HEK293 (cell line): ENCODE data around the gene KPNA6.
A peak's percentile ranks its signal among the peaks of the same experiment; 100 is the strongest.

Experiments
- EGR2 ChIP-seq: fragments of 450-650 bp; formaldehyde crosslinking; IDR thresholded peaks from 2 replicates; pipeline ENCODE4 v1.5.1; 2016; ENCODE audit warnings: low read depth, missing biosample characterization, missing genetic modification characterization
- ELK4 ChIP-seq: IDR thresholded peaks from 2 replicates; pipeline ENCODE4 v1.6.1; 2011; ENCODE audit warnings: mild to moderate bottlenecking, low read depth, low read length, borderline replicate concordance
- FEZF1 ChIP-seq: fragments of 450-650 bp; formaldehyde crosslinking; IDR thresholded peaks from 2 replicates; pipeline ENCODE4 v1.5.1; 2016; ENCODE audit warnings: missing biosample characterization, missing genetic modification characterization
- GLI2 ChIP-seq: fragments of 450-650 bp; formaldehyde crosslinking; IDR thresholded peaks from 2 replicates; pipeline ENCODE4; 2017; ENCODE audit warnings: missing biosample characterization, missing genetic modification characterization, low read depth, borderline replicate concordance
- GLIS2 ChIP-seq: fragments of 450-650 bp; formaldehyde crosslinking; IDR thresholded peaks from 2 replicates; pipeline ENCODE4 v1.5.1; 2016; ENCODE audit warnings: missing biosample characterization, missing genetic modification characterization
- HOXC10 ChIP-seq: sonication (generic); formaldehyde crosslinking; IDR thresholded peaks from 2 replicates; pipeline ENCODE4 v1.8.1; 2023; ENCODE audit warnings: mild to moderate bottlenecking, missing genetic modification reagents
- KLF16 ChIP-seq: fragments of 450-650 bp; formaldehyde crosslinking; IDR thresholded peaks from 2 replicates; pipeline ENCODE4 v1.5.1; 2017; ENCODE audit warnings: missing biosample characterization, missing genetic modification characterization
- KLF8 ChIP-seq: fragments of 450-650 bp; formaldehyde crosslinking; IDR thresholded peaks from 2 replicates; pipeline ENCODE4 v1.5.1; 2016; ENCODE audit warnings: missing biosample characterization, missing genetic modification characterization
- MYNN ChIP-seq: fragments of 450-650 bp; formaldehyde crosslinking; IDR thresholded peaks from 2 replicates; pipeline ENCODE4 v1.5.1; 2016; ENCODE audit warnings: missing biosample characterization, missing genetic modification characterization, borderline replicate concordance
- OSR2 ChIP-seq: fragments of 450-650 bp; formaldehyde crosslinking; IDR thresholded peaks from 2 replicates; pipeline ENCODE4 v1.5.1; 2016; ENCODE audit warnings: missing biosample characterization, missing genetic modification characterization
- SETDB1 ChIP-seq: IDR thresholded peaks from one replicate; pipeline ENCODE4 v1.6.1; 2017; ENCODE audit warnings: mild to moderate bottlenecking, low read length, moderate library complexity, mixed read lengths; ENCODE audit not compliant: insufficient read length
- SP7 ChIP-seq: fragments of 450-650 bp; formaldehyde crosslinking; IDR thresholded peaks from 2 replicates; pipeline ENCODE4 v1.5.1; 2016; ENCODE audit warnings: missing biosample characterization, missing genetic modification characterization
- YY2 ChIP-seq: fragments of 450-650 bp; formaldehyde crosslinking; IDR thresholded peaks from 2 replicates; pipeline ENCODE4 v1.5.1; 2016; ENCODE audit warnings: missing biosample characterization, missing genetic modification characterization
- ZBTB17 ChIP-seq: fragments of 450-650 bp; formaldehyde crosslinking; IDR thresholded peaks from 2 replicates; pipeline ENCODE4 v1.5.1; 2016; ENCODE audit warnings: missing biosample characterization, missing genetic modification characterization
- ZBTB20 ChIP-seq: fragments of 450-650 bp; formaldehyde crosslinking; IDR thresholded peaks from 2 replicates; pipeline ENCODE4 v1.5.1; 2016; ENCODE audit warnings: missing biosample characterization, missing genetic modification characterization
- ZBTB6 ChIP-seq: fragments of 450-650 bp; formaldehyde crosslinking; IDR thresholded peaks from 2 replicates; pipeline ENCODE4 v1.5.1; 2017; ENCODE audit warnings: missing biosample characterization, missing genetic modification characterization
- ZNF133 ChIP-seq: fragments of 450-650 bp; formaldehyde crosslinking; IDR thresholded peaks from 2 replicates; pipeline ENCODE4 v1.5.1; 2016; ENCODE audit warnings: missing biosample characterization, missing genetic modification characterization
- ZNF146 ChIP-seq: fragments of 450-650 bp; formaldehyde crosslinking; IDR thresholded peaks from 2 replicates; pipeline ENCODE4 v1.5.1; 2016; ENCODE audit warnings: missing biosample characterization, missing genetic modification characterization
- ZNF157 ChIP-seq: fragments of 450-650 bp; formaldehyde crosslinking; IDR thresholded peaks from 2 replicates; pipeline ENCODE4 v1.5.1; 2016; ENCODE audit warnings: missing biosample characterization, missing genetic modification characterization
- ZNF19 ChIP-seq: fragments of 450-650 bp; formaldehyde crosslinking; IDR thresholded peaks from 2 replicates; pipeline ENCODE4; 2016; ENCODE audit warnings: missing biosample characterization, missing genetic modification characterization, low read depth
- ZNF2 ChIP-seq: fragments of 450-650 bp; formaldehyde crosslinking; IDR thresholded peaks from 2 replicates; pipeline ENCODE4 v1.5.1; 2016; ENCODE audit warnings: missing biosample characterization, missing genetic modification characterization
- ZNF354C ChIP-seq: fragments of 450-650 bp; formaldehyde crosslinking; IDR thresholded peaks from 2 replicates; pipeline ENCODE4 v1.5.1; 2016; ENCODE audit warnings: missing biosample characterization, missing genetic modification characterization, low read depth, borderline replicate concordance
- ZNF561 ChIP-seq: fragments of 450-650 bp; IDR thresholded peaks from 2 replicates; pipeline ENCODE4 v1.5.1; 2018; ENCODE audit warnings: missing biosample characterization, missing genetic modification characterization, borderline replicate concordance
- ZNF621 ChIP-seq: fragments of 450-650 bp; formaldehyde crosslinking; IDR thresholded peaks from 2 replicates; pipeline ENCODE4 v1.5.1; 2017; ENCODE audit warnings: missing biosample characterization, missing genetic modification characterization
- ZNF76 ChIP-seq: fragments of 450-650 bp; formaldehyde crosslinking; IDR thresholded peaks from 2 replicates; pipeline ENCODE4; 2016; ENCODE audit warnings: low read depth, missing biosample characterization, missing genetic modification characterization, borderline replicate concordance
- TF ChIP-seq, protein P1 (sequence below): fragments of 450-650 bp; formaldehyde crosslinking; IDR thresholded peaks from 2 replicates; pipeline ENCODE4 v1.5.1; 2016; ENCODE audit warnings: missing biosample characterization, missing genetic modification characterization
- TF ChIP-seq, protein P2 (sequence below): fragments of 450-650 bp; formaldehyde crosslinking; IDR thresholded peaks from 2 replicates; pipeline ENCODE4 v1.5.1; 2016; ENCODE audit warnings: missing biosample characterization, missing genetic modification characterization
- TF ChIP-seq, protein P3 (sequence below): fragments of 450-650 bp; formaldehyde crosslinking; IDR thresholded peaks from 2 replicates; pipeline ENCODE4 v1.5.1; 2016; ENCODE audit warnings: missing biosample characterization, missing genetic modification characterization
- TF ChIP-seq, protein P4 (sequence below): fragments of 450-650 bp; formaldehyde crosslinking; IDR thresholded peaks from 2 replicates; pipeline ENCODE4 v1.5.1; 2016; ENCODE audit warnings: missing biosample characterization, missing genetic modification characterization, low read depth

KPNA6 gene

GRCh38 chr1:32221980-32222755 lies 114.3 kb downstream of the KPNA6 start, which contains the start of the genes EIF3I and TMEM234 (continued):
- TF ChIP-seq KLF8 (peak; percentile 95; the same call in 1 of the 2 replicates), ELK4 (no peak), ZNF561 (no peak; the same call in 1 of the 2 replicates), HOXC10 (no peak), ZNF621 (tag by site-specific recombination) (no peak), ZNF157 (no peak), ZBTB17 (tag by site-specific recombination) (0 out of 2 replicates have a peak, but pooled peaks have one; percentile 28), ZBTB20 (tag by site-specific recombination) (peak; percentile 40; the same call in 1 of the 2 replicates), SETDB1 (no peak), EGR2 (tag by site-specific recombination) (peak; percentile 81), ZNF19 (no peak), YY2 (peak; percentile 49; the same call in 1 of the 2 replicates), SP7 (0 out of 2 replicates have a peak, but pooled peaks have one; percentile 26), FEZF1 (tag by site-specific recombination) (no peak), GLIS2 (tag by site-specific recombination) (peak; percentile 30), ZNF76 (tag by site-specific recombination) (peak; percentile 66; the same call in 1 of the 2 replicates), ZNF146 (tag by site-specific recombination) (no peak), ZBTB6 (tag by site-specific recombination) (no peak), KLF16 (tag by site-specific recombination) (0 out of 2 replicates have a peak, but pooled peaks have one; percentile 40), ZNF2 (tag by site-specific recombination) (0 out of 2 replicates have a peak, but pooled peaks have one; percentile 22), MYNN (tag by site-specific recombination) (no peak), OSR2 (tag by site-specific recombination) (no peak), ZNF354C (no peak), GLI2 (tag by site-specific recombination) (no peak), ZNF133 (tag by site-specific recombination) (no peak)
- TF ChIP-seq, protein P1, sequence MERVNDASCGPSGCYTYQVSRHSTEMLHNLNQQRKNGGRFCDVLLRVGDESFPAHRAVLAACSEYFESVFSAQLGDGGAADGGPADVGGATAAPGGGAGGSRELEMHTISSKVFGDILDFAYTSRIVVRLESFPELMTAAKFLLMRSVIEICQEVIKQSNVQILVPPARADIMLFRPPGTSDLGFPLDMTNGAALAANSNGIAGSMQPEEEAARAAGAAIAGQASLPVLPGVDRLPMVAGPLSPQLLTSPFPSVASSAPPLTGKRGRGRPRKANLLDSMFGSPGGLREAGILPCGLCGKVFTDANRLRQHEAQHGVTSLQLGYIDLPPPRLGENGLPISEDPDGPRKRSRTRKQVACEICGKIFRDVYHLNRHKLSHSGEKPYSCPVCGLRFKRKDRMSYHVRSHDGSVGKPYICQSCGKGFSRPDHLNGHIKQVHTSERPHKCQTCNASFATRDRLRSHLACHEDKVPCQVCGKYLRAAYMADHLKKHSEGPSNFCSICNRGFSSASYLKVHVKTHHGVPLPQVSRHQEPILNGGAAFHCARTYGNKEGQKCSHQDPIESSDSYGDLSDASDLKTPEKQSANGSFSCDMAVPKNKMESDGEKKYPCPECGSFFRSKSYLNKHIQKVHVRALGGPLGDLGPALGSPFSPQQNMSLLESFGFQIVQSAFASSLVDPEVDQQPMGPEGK (tag by site-specific recombination) = peak; percentile 92
- TF ChIP-seq, protein P2, sequence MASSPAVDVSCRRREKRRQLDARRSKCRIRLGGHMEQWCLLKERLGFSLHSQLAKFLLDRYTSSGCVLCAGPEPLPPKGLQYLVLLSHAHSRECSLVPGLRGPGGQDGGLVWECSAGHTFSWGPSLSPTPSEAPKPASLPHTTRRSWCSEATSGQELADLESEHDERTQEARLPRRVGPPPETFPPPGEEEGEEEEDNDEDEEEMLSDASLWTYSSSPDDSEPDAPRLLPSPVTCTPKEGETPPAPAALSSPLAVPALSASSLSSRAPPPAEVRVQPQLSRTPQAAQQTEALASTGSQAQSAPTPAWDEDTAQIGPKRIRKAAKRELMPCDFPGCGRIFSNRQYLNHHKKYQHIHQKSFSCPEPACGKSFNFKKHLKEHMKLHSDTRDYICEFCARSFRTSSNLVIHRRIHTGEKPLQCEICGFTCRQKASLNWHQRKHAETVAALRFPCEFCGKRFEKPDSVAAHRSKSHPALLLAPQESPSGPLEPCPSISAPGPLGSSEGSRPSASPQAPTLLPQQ (tag by site-specific recombination) = 0 out of 2 replicates have a peak, but pooled peaks have one; percentile 37
- TF ChIP-seq, protein P3, sequence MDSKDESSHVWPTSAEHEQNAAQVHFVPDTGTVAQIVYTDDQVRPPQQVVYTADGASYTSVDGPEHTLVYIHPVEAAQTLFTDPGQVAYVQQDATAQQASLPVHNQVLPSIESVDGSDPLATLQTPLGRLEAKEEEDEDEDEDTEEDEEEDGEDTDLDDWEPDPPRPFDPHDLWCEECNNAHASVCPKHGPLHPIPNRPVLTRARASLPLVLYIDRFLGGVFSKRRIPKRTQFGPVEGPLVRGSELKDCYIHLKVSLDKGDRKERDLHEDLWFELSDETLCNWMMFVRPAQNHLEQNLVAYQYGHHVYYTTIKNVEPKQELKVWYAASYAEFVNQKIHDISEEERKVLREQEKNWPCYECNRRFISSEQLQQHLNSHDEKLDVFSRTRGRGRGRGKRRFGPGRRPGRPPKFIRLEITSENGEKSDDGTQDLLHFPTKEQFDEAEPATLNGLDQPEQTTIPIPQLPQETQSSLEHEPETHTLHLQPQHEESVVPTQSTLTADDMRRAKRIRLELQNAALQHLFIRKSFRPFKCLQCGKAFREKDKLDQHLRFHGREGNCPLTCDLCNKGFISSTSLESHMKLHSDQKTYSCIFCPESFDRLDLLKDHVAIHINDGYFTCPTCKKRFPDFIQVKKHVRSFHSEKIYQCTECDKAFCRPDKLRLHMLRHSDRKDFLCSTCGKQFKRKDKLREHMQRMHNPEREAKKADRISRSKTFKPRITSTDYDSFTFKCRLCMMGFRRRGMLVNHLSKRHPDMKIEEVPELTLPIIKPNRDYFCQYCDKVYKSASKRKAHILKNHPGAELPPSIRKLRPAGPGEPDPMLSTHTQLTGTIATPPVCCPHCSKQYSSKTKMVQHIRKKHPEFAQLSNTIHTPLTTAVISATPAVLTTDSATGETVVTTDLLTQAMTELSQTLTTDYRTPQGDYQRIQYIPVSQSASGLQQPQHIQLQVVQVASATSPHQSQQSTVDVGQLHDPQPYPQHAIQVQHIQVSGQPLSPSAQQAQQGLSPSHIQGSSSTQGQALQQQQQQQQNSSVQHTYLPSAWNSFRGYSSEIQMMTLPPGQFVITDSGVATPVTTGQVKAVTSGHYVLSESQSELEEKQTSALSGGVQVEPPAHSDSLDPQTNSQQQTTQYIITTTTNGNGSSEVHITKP (tag by site-specific recombination) = peak; percentile 45; the same call in 1 of the 2 replicates
- TF ChIP-seq, protein P4, sequence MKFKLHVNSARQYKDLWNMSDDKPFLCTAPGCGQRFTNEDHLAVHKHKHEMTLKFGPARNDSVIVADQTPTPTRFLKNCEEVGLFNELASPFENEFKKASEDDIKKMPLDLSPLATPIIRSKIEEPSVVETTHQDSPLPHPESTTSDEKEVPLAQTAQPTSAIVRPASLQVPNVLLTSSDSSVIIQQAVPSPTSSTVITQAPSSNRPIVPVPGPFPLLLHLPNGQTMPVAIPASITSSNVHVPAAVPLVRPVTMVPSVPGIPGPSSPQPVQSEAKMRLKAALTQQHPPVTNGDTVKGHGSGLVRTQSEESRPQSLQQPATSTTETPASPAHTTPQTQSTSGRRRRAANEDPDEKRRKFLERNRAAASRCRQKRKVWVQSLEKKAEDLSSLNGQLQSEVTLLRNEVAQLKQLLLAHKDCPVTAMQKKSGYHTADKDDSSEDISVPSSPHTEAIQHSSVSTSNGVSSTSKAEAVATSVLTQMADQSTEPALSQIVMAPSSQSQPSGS = no peak
